GM21737 (cell line): ENCODE results near the gene ATP5F1D.

Experiments
- ATAC-seq: cut with Tn5 transposase; IDR thresholded peaks from one replicate; pipeline ENCODE4 v1.9.1; 2021; ENCODE audit warnings: mild to moderate bottlenecking, moderate library complexity; ENCODE audit not compliant: unreplicated experiment

The ATP5F1D gene

DNA sequence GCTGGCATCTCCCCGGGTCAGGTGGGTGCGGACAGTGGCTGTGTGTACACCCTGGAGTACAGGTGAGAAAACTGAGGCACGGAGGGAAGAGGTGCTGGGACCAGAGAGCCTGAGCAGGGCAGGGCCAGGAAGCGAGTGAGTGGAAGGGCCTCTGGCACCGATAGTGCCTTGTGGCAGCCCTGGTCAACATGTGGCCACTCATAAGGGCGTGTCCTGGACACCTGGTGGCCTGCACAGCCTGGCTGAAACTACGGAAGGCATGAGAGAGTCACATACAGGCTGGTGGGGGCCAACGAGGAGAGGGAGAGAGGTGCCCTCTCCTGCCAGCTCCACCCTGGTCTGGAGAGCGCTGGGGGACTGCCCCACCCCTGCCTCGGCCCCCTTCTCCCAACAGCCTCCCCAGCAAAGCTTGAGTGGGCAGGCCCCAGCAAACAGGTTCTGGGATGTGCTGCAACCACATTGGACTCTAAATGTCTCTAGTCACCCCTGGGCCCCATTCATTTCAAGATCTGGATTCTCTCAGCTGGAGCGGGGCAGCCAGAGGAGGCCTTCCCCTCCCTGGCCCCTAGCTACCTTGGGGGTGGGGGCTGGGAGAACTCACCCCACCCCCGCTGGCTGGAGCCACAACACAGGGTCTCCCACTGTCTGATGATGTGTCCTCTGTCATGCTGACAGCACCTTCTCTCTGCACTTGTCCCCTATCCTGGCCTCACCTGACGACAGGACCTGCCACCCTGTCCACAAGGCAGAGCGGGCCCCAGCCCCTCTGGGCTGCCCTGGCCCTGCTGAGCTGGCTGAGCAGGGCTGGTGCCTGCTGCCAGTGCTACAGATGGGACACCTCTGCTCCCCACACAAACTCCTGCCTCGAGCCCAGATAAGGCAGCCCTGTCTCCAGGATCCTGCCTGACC, 9.6 kb upstream of the ATP5F1D start:
- ATAC-seq, result no peak

DNA sequence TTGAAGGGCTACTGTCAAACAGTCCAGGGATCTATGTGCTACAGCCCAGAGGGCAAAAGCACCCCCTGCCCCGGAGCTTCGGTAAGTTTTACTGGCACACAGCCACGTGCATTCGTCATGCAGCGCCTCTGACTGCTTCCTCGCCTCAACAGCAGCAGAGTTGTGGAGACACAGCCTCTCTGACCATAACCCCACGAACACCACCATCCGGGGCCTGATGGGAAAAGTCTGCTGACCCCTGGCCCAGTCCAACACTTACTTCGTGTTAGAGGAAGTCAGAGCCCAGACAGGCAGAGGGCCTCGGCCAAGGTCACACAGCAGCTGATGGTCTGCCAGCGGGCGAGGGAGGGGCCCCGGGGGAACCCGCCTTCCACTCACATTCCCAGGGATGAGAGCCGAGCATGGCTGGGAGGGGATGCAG, 8.9 kb upstream of the ATP5F1D start:
- no peak for ATAC-seq

DNA sequence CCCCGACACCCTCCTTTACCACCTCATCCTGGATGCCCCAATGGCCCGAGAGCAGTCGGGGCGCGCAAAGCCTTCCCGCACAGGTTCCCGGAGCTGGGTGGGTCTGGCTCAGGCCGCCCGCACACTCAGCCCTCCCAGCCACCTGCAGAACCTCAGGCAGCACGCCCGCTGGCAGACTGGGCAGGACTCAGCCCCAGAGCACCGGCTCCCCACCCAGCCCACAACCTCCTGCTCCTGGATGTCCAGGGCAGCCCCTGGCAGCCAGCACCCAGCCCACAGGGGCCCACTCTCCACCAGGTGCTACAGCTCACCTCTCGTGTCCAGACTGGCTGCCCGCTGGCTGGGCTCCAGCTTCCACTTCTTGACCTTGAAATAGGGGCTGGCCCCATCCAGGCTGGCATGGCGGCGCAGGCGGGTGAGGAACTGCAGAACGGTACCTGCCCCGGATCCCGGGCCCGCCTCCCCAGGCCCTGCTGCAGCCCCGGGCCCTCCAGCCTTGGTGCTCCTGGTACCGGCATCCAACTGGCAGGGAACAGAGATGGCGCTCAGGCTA, 8.4 kb upstream of the ATP5F1D start:
- ATAC-seq, result no peak

DNA sequence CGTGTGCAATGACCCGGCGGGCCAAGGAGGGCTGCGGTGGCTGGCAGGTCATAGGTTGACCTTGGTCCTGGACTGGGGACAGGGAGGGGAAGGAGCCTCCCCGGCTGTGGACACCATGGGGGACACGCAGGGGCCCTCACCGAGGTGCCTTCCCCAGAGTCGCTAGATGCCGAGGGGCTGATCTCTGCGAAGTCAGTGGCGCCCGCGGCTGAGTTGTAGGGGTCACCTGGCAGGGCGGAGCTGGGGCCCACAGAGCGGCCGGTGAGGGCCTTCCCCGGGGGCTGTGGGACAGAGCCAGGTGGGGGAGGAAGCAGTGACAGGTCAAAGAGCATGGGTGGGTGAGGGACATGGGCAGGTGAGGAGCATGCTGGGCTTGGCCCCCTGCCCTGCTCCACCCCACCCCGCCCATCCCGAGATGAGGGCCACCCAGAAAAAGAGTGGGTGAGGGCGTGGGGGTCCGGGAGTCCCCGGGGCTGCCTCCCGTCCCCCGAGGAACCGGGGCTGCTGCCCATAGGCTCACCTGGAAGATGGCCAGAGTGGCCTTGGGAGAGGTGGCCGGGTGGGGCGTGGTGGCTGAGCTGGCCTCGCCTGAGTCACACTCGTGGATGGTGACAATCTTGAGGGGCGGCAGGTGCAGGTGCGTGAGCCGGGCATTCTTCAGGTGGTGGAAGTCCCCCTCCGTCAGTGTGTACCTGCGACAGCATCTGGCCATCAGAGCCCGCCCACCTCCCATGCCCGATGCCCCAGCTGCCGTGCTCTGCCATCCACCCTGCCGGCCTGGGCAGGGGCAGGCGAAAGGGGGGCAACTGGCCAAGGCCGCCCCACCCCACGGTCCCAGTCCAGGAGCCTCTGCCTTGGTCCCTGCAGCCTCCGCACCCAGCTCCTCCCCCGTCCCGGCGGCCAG, 7.2 kb upstream of the ATP5F1D start:
- ATAC-seq, result no peak

DNA sequence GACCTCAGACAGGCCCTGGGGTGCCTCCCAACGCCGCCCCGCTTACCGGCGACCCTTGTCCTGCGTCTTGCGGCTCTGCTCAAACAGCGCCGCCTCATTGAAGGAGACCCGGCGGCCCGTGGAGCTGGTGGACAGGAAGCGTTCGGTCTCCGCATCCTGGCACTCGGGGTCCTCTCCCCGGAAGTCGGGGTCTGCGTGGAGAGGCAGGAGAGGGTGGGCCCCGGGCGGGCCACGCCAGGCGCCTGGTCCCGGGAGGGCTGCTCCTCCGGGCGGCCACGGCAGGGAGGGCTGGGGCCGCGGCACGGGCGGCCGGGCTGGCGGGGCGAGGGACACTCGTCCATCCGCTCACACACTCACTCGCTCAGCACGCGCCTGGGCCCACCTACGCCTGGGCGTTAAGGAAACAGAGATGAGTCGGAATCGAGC, 6.6 kb upstream of the ATP5F1D start:
- no peak for ATAC-seq

DNA sequence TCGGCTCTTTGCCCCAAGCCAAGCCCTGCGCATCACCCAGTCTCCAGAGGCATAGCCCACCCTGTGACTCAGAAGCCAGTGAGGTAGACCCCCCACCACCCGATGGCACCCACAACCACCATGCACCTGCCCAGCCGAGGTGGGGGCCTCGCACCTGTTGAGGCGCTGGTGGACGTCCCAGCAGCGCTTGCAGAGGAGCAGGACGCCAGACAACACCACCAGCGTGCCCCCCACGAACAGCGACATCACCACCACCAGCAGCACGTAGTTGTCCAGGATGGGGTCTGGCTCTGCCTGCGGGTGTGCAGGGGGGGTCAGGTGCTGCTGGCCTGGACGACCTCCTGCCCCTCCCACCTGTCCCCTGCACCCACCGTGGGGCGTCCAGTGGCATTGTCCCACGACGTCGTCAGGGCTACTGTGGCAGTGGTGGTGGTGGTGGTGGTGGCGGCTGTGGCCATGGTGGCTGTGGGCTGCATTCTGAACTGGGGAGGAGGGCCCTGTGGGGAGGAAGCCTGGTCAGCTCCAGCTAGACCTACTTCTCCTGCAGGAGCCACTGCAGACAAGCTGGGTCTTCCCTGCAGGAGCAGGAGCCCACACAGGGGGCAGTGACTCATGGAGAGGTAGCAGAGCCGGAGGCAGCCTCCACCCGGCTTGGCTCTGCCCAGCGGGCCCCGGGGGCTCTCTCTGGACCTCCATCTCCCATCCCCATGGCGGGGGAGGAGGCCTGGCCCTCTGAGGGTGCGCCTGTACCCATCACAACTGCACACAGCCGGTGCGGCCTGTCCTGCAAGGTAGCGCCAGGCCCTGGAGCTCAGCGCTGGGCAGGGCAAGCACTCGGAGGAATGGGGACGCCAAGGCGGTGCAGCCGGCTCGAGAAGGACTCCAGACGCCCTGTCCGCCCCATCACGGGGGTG, 5.7 kb upstream of the ATP5F1D start:
- no peak for ATAC-seq

DNA sequence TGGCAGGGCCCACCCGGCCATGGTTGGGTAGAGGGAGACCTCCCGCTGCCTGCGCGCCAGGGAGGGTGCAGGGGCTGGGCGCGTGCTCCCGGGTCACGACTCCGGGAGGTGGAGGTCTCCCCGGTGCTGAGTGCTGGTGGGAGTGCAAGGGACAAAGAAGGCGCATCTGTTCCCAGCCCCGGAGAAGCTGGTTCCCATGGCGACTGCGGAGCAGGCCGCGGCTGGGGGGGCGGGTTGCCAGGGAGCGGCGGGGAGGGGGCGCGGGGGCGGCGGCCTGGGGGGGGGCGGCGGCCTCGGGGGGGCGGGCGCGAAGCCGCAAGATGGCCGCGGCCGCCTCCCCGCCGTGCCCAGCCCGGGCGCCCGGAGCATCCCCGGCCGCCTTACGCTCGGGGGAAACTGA, 5.0 kb upstream of the ATP5F1D start:
- ATAC-seq, result no peak

DNA sequence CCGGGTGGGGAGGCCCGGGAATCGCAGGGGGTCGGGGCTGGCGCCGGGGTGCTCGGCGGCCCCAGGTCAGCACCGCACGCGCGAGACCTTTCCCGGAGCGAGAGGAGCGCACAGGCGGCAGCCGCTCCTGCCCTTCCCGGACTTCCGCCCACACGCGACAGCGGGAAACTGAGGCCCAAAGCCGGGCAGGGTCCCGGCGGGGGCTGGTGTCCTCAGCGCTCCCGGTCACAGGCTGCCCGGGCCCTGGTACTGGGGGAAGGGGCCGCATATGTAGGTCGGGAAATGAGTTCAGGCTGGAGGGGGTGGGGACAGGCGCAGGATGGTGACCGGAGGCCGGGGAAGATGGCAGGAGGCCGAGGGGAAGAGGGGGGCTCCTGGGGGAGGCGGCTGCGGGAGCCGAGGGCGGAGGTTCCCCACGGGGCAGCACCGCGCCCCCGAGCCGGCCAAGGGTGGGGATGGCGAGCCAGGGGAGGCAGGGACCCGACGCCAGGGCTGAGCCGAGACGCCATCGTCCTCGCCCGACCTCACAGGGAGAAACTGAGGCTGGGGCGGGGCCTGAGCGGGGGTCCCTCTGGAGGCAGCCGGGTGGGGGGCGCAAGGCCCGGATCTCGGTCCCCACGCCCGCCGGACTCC, 4.4 kb upstream of the ATP5F1D start:
- no peak for ATAC-seq

DNA sequence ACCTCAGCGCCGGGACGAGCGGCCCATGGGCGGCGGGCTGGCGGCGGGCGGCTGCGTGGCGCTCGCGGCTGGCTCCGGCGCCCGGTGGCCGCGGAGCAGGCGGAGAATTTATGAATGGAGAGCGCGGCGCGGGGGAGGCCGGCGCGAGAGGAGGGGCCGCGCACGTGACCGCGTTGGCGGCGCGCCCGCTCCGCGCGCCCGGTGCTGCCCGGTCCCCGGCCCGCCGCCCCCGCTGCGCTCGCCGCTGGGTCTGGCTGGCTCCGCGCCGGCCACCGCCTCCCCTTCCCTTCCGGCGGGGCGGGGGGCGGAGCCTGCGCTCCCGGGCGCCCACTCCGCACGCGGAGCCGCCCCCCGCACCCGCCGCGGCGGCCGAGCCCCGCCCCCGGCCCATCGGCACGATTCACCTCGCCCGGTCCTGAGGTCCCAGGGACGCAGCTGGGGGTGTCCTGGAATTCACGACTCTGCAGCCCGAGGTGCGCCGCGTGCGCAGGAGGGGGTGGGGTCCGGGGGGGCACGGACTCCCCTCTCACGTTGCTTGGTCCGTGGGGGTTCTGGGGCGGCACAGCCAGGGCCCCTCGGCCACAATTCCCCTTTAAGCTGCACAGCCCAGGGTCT, 3.7 kb upstream of the ATP5F1D start, which contains the start of gene CBARP:
CBARP (minus strand) TSS at position 252 of the 615 bp plus-strand sequence. CDS start 1,905 bp downstream, outside the sequence.
- no peak for ATAC-seq

DNA sequence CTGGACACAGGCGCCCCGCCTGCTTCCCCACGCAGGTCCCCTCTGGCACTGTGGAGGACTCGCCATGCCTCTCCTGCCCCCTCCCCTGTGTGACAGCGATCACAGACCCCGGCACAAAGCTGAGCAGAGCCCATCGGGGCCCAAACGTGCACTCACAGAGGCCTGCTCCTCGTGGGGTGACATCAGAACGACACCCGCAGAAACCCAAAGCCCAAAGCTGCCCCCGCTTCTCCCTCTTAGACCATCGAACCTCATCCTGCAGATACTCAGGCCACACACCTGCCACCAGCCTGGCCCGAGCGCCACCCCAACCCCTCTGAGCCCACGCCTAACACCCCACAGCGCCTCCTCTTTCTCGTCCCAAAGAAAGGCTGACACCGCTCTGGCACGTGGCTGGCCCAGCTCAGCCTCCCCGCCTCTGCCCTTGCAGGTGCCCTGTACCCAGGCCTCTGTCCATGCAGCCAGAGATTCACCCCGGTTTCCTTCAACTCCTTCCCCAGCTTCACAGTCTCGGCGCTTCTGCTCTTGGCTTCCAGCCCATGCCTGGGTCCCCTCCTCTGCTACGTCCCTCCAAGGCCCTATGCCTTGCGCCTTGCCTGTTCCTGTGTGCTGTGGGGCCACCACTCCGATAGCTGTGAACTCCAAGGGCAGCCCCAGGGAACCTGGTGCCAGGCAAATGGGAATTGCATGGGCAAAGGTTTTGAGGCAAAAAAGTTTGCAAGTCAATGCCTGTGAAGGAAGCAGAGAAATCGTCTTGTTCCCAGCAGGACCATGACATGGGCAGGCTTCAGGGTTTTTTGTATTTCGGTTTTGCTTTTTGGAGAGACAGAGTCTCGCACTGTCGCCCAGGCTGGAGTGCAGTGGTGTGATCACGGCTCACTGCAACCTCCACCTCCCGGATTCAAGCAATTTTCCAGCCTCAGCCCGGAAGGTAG, 2.9 kb upstream of the ATP5F1D start:
- no peak for ATAC-seq

DNA sequence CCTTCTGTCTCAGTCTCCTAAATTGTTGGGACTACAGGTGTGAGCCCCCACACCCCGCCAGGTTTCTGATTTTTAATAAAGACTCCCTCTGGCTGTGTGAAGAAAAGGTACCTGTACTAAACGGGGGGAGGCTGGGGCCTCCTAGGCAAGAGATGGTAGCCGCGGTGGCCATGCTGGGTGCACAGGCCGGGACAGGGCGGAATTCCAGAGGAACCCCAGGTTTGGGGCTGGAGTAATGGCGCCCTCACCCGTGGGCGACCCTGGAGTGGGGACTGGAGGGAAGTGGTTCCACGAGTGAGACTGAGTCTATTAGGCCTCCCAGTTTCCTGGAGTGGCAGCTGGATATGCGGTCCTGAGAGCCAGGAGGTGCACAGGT, 2.1 kb upstream of the ATP5F1D start:
- ATAC-seq, result no peak

DNA sequence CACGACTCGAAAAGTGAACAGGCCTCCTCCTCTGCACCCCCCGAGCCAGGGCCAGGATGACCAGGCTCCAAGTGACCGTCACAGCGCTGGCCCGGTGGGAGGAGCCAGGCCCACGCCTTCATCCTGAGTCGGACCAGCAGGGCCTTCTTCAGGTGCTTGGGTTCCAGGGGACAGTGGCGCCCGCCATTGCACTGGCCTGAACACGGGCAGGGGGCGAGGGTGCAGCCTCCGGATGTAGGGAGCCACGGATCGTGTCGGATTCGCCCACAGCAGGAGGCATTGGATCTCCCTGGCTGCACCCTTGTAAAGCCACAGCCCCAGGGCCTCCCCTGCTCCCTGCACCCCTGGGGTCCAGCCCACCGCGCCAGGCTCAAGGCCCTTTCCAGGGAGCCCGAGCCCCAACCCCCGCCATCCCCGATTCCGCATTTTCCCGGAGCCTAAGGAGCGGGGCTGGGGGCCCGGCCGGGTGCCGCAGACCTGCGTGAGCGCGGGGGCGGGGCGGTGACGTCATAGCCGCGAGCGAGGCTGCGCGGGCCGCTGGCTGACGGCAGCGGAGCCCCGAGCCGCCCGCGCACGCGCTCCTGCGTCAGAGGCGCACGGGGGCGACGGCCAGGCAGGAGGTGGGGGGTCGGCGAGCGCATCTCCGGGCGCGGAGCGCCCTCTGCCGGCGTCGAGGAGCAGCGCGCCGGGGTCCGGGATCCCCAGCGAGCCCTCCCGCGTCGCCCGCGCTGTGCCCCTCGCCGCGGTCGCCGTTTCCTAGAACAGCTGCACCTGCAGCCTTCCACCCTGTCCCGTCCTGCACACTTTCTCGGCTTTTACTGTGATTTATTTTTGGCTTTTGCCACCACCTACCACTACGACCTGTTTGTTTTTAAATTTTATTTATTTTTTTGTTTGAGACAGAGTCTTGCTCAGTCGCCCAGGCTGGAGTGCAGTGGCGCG, 1.5 kb upstream of the ATP5F1D start:
- ATAC-seq, result no peak

DNA sequence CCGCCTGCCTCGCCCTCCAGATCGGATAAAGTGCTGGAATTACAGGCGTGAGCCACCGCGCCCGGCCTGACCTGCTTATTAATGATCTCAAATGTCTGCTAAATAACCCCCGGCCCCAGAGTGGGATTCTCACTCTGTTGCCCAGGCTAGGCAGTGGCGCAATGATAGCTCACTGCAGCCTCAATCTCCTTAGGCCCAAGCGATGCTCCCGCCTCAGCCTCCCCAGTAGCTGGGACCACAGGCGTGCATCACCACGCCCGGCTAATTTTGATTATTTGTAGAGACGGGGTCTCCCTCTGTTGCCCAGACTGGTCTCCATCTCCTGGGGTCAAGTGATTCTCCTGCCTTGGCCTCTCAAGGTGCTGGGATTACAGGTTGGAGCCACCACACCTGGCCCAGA, 626 bp upstream of the ATP5F1D start:
- no peak for ATAC-seq

DNA sequence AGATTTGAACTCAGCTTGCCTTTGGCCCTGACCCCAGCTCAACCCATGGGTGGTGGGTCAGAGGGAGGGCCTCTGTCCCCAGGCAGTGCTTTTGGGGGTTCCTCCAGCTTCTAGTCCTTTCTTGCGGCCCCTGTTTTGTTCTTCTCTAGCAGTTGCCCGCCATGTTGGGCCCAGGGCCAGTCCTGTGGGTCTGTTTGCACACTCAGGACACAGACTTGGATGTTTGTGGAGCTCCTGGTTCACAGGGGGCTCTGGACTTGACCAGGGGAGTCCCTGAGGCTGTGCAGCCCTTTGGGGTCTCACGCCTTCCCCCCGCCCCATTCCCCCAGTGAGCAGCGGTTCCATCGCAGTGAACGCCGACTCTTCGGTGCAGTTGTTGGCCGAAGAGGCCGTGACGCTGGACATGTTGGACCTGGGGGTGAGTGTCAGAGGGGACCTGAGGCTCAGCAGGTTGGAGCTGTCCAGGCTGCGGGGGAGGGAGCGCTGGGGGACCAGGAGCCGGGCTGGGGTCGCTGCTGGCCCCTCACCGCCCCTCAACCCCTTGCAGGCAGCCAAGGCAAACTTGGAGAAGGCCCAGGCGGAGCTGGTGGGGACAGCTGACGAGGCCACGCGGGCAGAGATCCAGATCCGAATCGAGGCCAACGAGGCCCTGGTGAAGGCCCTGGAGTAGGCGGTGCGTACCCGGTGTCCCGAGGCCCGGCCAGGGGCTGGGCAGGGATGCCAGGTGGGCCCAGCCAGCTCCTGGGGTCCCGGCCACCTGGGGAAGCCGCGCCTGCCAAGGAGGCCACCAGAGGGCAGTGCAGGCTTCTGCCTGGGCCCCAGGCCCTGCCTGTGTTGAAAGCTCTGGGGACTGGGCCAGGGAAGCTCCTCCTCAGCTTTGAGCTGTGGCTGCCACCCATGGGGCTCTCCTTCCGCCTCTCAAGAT, 2.5 kb downstream of the ATP5F1D start:
- ATAC-seq, result peak; percentile 19

DNA sequence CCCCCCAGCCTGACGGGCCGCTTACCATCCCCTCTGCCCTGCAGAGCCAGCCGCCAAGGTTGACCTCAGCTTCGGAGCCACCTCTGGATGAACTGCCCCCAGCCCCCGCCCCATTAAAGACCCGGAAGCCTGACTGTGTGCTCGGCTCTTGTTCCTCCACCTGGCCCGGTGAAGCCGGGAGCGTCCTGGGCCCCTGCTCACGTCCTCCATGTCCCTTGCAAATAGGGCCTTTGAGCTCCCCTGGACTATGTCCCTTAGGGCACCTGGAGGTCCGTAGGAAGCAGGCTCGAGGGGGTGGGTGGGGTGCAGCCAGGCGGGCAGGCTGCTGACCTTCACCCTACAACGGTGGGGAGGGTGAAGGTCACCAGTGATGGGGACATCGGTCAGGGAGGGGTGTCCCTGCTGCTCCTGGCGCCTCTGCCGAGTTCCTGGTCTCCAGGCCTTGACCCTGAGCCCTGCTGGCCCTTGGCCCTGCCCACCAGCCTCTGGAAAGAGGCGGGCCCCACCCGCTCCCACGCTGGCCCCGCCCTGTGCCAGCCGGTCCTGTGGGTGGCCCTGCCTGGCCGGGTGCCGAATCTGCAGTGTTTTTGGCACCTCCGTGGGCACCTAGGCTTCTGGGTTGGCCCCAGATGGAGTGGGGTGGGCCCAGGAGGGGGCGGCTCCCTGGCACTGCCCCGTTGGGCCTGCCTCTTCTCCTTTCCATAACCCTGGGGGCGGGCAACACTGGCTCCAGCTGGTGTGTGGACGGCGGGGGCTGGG, 3.3 kb downstream of the ATP5F1D start:
- no peak for ATAC-seq
